Activated gamma-delta T cell (primary cell): Measurements from ENCODE around the gene CCAR1.
A peak's percentile ranks its signal among the peaks of the same experiment; 100 is the strongest.
"Not testable (repeated sequence)": the region's sequence is repeated elsewhere in the genome, so short reads cannot be mapped to it uniquely, and the experiment has no call there.

ENCODE experiments used
- DNase-seq: peaks from one replicate; lab custom pipeline; 2025; lab: John Stamatoyannopoulos, UW

CCAR1 gene

DNA sequence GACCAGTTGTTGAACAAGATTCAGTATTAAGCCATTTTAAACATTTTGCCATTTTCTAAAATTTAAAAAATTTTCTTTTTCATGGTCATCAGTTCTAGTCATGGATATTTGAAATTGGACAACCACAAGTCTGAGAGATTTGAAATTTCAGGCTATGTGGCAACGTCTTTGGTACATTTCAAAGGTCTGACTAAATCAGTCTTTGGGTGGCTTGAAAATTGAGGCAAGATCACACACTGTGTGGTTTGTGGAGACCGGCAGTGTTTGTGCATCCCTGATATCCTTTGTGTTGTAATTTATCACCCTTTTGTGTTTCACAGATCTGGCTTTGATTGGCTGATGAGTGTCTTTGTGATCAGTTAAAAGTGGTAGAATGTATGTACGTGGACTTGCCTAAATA is 35.7 kb downstream of the CCAR1 start:
- no peak for DNase-seq

DNA sequence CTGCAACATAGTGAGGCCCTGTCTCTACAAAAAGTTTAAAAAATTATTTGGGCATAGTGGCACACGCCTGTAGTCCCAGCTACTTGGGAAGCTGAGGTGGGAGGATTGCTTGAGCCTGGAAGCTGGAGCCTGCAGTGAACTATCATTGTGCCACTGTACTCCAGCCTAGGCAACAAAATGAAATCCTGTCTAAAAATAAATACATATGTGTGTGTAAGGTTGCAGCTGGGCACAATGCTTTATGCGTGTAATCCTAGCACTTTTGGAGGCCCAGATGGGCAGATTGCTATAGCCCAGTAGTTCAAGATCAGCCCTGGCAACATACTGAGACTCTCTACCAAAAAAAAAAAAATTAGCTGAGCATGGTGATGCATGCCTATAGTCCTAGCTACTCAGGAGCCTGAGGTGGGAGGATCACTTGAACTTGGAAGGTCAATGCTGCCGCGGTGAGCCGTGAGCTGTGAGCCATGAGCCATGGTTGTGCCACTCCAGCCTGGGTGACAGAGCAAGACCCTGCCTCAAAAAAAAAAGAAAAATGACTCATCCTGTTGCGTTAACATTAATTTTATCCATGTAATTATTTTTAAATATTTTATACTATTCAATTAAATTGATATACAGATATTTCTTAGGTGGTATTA is 38.3 kb downstream of the CCAR1 start:
- no peak for DNase-seq

- DNase-seq, result no peak
These were observed 38.9 kb downstream of the CCAR1 start for GRCh38 chr10:68759967-68760366.

DNA sequence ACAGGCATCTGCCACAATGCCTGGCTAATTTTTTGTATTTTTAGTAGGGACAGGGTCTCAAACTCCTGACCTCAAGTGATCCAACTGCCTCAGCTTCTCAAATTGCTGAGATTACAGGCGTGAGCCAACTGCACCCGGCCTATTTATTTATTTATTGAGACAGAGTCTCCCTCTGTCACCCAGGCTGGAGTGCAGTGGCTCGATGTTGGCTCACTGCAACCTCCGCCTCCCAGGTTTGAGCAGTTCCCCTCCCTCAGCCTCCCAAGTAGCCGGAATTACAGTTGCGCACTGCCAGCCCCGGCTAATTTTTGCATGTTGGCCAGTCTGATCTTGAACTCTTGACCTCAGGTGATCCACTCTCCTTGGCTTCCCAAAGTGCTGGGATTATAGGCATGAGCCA is 46.4 kb downstream of the CCAR1 start:
- not testable (repeated sequence) for DNase-seq

- DNase-seq, result no peak
These were observed 60.9 kb downstream of the CCAR1 start for GRCh38 chr10:68781613-68782574.

DNA sequence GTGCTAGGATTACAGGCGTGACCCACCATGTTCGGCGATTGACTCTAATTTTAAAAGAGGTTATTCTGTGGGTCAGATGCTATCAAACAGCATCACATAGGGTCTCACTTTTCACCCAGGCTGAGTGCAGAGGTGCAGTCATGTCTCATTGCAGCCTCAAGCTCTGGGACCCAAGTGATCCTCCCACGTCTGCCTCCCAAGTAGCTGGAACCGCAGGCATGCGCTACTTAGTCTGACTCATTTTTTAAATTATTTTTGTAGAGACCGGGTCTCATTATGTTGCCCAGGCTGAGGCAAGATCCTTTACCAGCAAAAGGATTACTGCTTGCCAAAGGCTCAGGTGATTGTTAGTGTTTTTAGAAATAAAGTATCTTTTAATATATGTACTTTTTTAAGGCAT is 63.4 kb downstream of the CCAR1 start:
- no peak for DNase-seq

DNA sequence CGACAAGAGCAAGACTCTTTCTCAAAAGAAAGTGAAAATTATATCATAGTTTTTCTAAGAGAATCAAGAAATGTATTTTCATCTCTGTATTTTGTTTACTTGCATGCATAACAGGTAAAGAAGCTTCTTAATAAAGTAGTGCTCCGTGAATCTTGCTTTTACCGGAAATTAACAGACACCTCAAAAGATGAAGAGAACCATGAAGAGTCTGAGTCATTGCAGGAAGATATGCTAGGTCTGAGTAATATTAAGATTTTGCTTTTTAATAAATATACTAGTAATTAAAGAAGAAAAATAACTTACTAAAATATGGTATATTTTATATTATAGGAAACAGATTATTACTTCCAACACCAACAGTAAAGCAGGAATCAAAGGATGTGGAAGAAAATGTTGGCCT is 66.8 kb downstream of the CCAR1 start:
- DNase-seq, result no peak

GRCh38 chr10:68790476-68790875 is 69.4 kb downstream of the CCAR1 start:
- no peak for DNase-seq

- DNase-seq, result no peak
These were observed 71.1 kb downstream of the CCAR1 start for GRCh38 chr10:68792115-68792514.

DNA sequence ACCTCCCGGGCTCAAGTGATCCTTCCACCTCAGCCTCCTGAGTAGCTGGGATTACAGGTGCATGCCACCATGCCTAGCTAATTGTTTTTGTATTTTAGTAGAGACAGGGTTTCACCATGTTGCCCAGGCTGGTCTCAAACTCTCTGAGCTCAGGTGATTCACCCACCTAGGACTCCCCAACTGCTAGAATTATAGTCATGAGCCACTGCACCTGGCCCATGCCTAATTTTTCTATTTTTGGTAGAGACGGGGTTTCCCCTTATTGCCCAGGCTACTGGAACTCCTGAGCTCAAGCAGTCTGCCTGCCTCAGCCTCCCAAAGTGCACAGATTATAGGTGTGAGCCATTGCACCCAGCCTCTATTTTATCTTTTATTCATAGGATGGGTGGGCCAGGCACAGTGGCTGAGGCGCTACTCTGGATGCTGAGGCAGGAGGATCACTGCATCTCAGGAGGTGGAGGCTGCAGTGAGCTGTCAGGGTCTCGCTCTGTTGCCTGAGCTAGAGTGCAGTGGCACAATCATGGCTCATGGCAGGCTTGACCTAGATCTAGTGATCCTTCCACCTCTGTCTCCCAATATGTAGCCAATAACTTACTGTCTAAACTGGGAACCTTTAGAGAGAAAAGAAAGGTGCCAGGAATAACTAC is 75.0 kb downstream of the CCAR1 start:
- DNase-seq, result no peak

DNA sequence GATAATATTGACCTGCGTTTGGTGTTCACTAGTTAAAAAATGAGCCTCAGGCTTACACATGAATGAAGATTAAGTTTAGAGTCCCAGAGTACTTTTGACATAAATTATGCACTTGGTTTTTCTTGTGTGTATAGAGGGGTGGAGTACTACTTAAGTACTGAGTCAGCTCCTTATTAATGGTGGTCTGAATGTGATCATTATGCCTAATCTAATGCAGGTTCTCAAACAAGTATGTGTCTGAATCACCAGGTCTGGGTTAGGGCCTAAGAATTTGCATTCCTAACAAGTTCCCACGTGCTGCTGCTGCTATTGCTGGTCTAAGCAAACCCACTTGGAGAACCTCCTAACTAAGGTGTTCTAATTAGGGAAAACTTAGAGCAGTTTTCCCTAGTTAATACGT is 75.6 kb downstream of the CCAR1 start:
- DNase-seq, result no peak

DNA sequence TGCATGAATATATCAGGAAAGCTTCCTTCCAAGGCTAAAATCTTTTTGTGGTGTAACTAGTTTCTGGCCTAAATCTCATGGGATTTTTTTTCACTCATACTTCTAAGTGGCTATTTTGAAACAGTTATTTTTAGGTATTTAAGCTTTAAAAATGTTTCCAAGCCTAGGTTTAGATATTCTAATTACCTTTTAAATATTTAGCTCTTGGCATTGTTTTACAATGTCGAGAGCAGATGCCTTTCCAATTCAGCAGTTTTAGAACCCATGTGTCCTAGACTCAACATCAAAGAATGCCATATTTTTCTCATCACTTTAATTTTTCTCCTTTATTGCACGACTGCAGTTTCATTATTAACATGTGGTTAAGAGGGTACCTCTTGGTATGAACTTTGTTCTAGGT is 79.2 kb downstream of the CCAR1 start:
- DNase-seq, result no peak

- DNase-seq, result no peak
These were observed 83.7 kb downstream of the CCAR1 start for GRCh38 chr10:68804692-68805091.

- not testable (repeated sequence) for DNase-seq
These were observed 89.8 kb downstream of the CCAR1 start for GRCh38 chr10:68810830-68811229.

DNA sequence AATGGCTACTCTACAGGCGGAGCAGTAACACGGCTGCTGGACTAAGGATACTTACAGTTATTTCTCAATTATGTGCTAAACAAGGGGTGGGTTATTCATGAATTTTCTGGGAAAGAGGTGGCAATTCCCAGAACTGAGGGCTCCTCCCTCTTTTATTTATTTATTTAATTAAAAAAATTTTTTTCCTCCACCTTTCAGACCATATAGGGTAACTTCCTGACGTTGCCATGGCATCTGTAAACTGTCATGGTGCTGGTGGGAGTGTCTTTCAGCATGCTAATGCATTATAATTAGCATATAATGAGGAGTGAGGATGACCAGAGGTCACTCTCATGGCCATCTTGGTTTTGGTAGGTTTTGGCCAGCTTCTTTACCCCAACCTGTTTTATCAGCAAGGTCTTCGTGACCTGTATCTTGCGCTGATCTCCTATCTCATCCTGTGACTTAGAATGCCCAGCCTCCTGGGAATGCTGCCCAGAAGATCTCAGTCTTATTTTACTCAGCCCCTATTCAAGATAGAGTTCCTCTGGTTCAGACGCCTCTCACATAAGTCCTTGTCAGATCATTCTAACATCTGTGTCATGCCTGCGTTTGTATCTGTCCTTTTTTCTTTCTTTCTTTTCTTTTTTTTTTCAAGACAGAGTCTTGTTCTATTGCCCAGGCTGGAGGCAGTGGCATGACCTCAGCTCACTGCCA is 90.4 kb downstream of the CCAR1 start:
- no peak for DNase-seq

GRCh38 chr10:68812420-68812819 is 91.4 kb downstream of the CCAR1 start:
- DNase-seq, result no peak

GRCh38 chr10:68813559-68813958 is 92.5 kb downstream of the CCAR1 start:
- no peak for DNase-seq

GRCh38 chr10:68816796-68817412 is 95.9 kb downstream of the CCAR1 start:
- DNase-seq, result no peak

GRCh38 chr10:68820359-68820758 is 99.3 kb downstream of the CCAR1 start:
- not testable (repeated sequence) for DNase-seq

DNA sequence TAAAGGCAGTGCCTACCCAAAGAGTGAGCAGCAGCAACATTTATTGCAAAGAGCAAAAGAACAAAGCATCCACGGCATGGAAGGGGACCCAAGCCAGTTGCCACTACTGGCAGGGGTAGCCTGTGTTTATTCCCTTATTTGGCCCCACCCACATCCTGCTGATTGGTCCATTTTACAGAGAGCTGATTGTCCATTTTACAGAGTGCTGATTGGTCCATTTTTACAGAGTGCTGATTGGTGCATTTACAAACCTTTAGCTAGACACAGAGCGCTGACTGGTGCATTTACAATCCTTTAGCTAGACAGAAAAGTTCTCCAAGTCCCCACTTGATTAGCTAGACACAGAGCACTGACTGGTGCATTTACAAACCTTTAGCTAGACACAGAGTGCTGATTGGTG is 101.6 kb downstream of the CCAR1 start:
- DNase-seq, result not testable (repeated sequence)

GRCh38 chr10:68826764-68827591 is 105.9 kb downstream of the CCAR1 start, which contains the start of gene STOX1:
STOX1 (plus strand) TSS chr10:68827531; CDS start chr10:68827624, 93 bp downstream.
- peak; percentile 24 for DNase-seq
